Nephron (organoid): ENCODE measurements around the gene ZNF862.
"Not testable (repeated sequence)": the region's sequence is repeated elsewhere in the genome, so short reads cannot be mapped to it uniquely, and the experiment has no call there.

Source experiments
- H3K27ac Mint-ChIP-seq, 3 experiments: 2 replicates each; pipeline ENCODE4 v1.8.0; 2020; ENCODE audit warnings: mixed read lengths in 3 of 3, mild to moderate bottlenecking in 2 of 3, moderate library complexity in 1 of 3
- H3K27me3 Mint-ChIP-seq: 2 replicates; pipeline ENCODE4 v1.8.0; 2021; ENCODE audit warnings: low read depth, mild to moderate bottlenecking, moderate library complexity, mixed read lengths
- H3K36me3 Mint-ChIP-seq: 2 replicates; pipeline ENCODE4 v1.8.0; 2020; ENCODE audit warnings: low read depth, mixed read lengths
- H3K4me1 Mint-ChIP-seq: 2 replicates; pipeline ENCODE4 v1.8.0; 2020; ENCODE audit warnings: mixed read lengths
- H3K4me3 Mint-ChIP-seq, 3 experiments: 2 replicates each; pipeline ENCODE4 v1.8.0; 2020; ENCODE audit warnings: mild to moderate bottlenecking in 3 of 3, mixed read lengths in 3 of 3, moderate library complexity in 2 of 3
- H3K9me3 Mint-ChIP-seq: 2 replicates; pipeline ENCODE4 v1.8.0; 2020; ENCODE audit warnings: mixed read lengths
- TF ChIP-seq, protein P1 (sequence below), 3 experiments: fragments of 200-600 bp; sonication (generic); IDR thresholded peaks; one replicate each; pipeline ENCODE4 v1.5.0; 2021; ENCODE audit warnings: antibody characterized with exemption in 3 of 3; ENCODE audit not compliant: unreplicated experiment in 3 of 3

ZNF862 gene

DNA sequence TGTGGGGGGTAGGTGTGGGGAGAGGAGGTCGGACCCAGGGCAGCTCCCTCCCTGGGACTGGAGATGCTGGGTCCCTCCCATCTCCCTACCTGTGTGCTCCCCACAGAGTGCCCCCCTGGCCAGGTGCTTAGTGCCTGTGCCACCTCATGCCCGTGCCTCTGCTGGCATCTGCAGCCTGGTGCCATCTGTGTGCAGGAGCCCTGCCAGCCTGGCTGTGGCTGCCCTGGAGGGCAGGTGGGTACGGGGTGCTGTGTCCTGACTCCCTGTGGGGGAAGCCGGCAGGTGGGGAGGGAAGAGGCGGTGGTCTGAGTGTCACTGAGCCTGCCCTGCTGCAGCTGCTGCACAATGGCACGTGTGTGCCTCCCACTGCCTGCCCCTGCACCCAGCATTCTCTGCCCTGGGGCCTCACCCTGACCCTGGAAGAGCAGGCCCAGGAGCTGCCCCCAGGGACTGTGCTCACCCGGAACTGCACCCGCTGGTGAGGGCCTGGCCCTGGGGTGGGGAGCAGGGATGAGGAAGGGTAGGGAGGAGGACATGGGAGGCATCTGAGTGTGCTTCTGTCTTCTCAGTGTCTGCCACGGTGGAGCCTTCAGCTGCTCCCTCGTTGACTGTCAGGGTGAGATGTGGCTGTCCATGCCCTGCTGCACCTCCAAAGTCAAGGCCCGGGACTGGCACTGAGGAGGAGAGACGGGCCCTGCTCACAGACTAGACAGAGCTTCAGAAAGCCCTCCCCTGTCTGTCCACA lies 11.7 kb upstream of the ZNF862 start:
- no peaks in the 10 kb centered on the region for H3K27me3 Mint-ChIP-seq
- H3K36me3 Mint-ChIP-seq, result no peaks in the 10 kb centered on the region
- TF ChIP-seq, protein P1, sequence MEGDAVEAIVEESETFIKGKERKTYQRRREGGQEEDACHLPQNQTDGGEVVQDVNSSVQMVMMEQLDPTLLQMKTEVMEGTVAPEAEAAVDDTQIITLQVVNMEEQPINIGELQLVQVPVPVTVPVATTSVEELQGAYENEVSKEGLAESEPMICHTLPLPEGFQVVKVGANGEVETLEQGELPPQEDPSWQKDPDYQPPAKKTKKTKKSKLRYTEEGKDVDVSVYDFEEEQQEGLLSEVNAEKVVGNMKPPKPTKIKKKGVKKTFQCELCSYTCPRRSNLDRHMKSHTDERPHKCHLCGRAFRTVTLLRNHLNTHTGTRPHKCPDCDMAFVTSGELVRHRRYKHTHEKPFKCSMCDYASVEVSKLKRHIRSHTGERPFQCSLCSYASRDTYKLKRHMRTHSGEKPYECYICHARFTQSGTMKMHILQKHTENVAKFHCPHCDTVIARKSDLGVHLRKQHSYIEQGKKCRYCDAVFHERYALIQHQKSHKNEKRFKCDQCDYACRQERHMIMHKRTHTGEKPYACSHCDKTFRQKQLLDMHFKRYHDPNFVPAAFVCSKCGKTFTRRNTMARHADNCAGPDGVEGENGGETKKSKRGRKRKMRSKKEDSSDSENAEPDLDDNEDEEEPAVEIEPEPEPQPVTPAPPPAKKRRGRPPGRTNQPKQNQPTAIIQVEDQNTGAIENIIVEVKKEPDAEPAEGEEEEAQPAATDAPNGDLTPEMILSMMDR (IDR thresholded peaks at IDR 0.05; ENCODE audit: unreplicated experiment in 3 of 3), result no peak
- H3K4me3 Mint-ChIP-seq, result no peak overlapping the region
- no peak overlapping the region for H3K27ac Mint-ChIP-seq
- no peaks in the 10 kb centered on the region for H3K9me3 Mint-ChIP-seq
- H3K4me1 Mint-ChIP-seq, result peaks cover 11% of the 10 kb centered on the region

DNA sequence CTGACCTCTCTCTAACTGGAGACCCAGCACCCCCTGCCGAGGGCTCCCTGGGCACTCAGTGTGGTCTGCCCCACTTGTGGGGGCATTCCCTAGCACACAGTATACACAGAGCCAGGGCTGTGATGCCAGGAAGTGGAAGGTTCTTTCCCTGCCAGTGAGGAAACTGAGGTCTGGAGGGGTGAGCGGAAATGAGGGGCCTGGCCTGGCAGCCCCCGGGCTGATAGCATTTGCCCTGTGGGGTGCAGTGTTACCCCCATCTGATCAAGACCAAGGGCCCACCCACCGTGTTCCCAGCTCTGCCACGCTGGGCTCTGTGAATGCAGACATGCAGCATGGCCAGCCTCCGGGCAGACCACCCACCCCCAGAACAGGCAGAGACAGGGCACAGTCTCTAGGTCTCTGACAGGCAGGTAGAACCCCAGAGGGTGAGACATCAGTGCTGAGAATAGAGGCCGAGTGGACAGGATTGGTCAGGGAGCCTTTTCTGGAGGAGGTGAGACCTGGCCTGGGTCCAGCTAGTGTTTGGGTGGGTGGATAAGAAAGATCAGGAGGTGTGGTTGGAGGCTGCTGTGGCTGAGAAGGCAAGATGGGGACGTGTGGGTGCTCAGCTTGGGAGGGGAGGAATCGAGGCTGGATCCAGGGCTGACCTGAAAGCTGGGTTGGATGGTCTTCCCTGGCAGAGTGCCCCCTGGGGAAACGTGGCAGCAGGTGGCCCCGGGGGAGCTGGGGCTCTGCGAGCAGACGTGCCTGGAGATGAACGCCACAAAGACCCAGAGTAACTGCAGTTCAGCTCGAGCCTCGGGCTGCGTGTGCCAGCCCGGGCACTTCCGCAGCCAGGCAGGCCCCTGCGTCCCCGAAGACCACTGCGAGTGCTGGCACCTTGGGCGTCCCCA lies 10.8 kb upstream of the ZNF862 start:
- Mint-ChIP-seq H3K27me3 (no peaks in the 10 kb centered on the region), H3K4me3 (no peak overlapping the region)

DNA sequence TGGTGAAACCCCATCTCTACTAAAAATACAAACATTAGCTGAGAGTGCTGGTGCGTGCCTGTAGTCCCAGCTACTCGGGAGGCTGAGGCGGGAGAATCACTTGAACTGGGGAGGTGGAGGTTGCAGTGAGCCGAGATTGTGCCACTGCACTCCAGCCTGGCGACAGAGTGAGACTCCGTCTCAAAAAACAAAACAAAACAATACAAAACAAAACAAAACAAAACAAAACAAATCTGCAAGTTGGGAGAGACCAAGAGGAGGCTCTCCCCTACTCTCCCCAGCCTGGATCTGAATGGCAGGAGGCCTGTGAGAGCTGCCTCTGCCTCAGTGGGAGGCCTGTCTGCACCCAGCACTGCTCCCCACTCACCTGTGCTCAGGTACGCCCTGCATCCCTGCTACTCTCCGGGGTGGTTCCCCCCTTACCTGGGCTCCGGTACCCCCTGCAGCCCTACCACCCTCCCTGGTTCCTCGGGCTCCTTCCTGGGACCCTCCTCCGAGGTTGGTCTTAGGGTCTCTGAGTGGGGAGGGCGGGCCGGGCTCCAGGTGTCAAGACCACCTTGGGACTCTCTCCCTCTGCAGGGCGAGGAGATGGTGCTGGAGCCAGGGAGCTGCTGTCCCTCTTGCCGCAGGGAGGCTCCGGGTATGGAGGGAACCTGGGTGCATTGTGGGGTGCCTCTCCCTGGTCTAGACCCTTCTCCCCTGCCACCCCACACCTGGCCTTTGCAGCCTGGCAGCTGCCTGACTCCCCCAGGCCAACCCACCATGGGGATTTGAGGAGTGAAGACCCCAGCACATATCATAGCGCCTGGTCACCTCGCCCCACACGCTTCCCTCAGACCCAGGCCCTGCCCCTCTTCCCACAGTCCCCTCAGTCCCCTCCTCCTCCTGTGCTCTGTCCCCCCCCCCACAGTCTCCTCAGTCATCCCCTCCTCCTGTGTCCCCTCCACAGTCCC lies 9.5 kb upstream of the ZNF862 start:
- TF ChIP-seq, protein P1 (IDR thresholded peaks at IDR 0.05; ENCODE audit: unreplicated experiment in 3 of 3), result no peak
- Mint-ChIP-seq H3K9me3 (no peaks in the 10 kb centered on the region), H3K27me3 (no peaks in the 10 kb centered on the region), H3K4me1 (no peaks in the 10 kb centered on the region), H3K36me3 (no peaks in the 10 kb centered on the region), H3K27ac (no peak overlapping the region), H3K4me3 (no peak overlapping the region)

More for the DNA sequence above, 10.8 kb upstream of the ZNF862 start:
- H3K9me3 Mint-ChIP-seq, result no peaks in the 10 kb centered on the region
- TF ChIP-seq, protein P1 (IDR thresholded peaks at IDR 0.05; ENCODE audit: unreplicated experiment in 3 of 3), result no peak
- H3K4me1 Mint-ChIP-seq, result peaks cover 7% of the 10 kb centered on the region
- H3K27ac Mint-ChIP-seq, result no peak overlapping the region
- H3K36me3 Mint-ChIP-seq, result no peaks in the 10 kb centered on the region

DNA sequence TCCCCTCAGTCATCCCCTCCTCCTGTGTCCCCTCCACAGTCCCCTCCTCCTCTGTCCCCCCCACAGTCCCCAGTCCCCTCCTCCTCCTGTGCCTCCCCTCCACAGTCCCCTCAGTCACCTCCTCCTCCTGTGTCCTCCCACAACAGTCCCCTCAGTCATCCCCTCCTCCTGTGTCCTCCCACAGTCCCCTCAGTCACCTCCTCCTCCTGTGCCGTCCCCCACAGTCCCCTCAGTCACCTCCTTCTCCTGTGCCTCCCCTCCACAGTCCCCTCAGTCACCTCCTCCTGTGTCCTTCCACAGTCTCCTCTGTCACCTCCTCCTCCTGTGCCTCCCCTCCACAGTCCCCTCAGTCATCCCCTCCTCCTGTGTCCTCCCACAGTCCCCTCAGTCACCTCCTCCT lies 7.6 kb upstream of the ZNF862 start:
- not testable (repeated sequence) for H3K4me3 Mint-ChIP-seq, H3K36me3 Mint-ChIP-seq, H3K27me3 Mint-ChIP-seq, H3K9me3 Mint-ChIP-seq, H3K27ac Mint-ChIP-seq, H3K4me1 Mint-ChIP-seq

DNA sequence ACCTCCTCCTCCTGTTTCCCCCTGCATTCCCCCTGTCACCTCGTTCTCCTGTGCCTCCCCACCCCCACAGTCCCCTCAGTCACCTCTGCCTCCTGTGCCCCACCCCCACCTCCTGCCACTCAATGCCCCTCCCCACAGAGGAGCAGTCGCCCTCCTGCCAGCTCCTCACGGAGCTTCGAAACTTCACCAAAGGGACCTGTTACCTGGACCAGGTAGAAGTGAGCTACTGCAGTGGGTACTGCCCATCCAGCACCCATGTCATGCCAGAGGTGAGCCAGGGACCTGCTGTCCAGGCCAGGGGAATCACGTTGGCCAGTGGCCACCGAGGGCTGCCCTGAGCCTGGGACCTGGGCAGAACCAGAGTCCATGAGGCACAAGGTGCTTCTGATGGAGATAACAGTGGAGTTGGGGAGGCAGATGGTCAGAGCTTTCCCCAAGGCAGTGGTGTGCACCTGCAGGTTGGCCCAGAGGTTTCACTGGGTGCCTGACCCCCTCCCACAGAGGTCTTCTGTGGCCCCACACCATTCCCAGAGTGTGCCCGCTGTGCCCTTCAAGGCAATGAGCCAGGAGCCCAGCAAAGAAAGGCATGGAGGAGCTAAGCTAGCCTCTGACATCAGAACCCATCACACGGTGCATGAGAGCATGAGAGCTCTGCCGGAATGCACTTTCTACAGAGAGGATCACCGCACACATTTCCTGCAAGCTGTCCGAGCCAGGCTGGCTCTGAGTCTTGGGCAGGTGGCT lies 7.0 kb upstream of the ZNF862 start:
- Mint-ChIP-seq H3K27me3 (peaks cover 3% of the 10 kb centered on the region), H3K9me3 (no peaks in the 10 kb centered on the region), H3K4me3 (no peak overlapping the region), H3K36me3 (no peaks in the 10 kb centered on the region), H3K27ac (no peak overlapping the region), H3K4me1 (no peaks in the 10 kb centered on the region)
- TF ChIP-seq, protein P1 (IDR thresholded peaks at IDR 0.05; ENCODE audit: unreplicated experiment in 3 of 3), result no peak
